ENCODE measurements around the gene SCFD2.

DNA sequence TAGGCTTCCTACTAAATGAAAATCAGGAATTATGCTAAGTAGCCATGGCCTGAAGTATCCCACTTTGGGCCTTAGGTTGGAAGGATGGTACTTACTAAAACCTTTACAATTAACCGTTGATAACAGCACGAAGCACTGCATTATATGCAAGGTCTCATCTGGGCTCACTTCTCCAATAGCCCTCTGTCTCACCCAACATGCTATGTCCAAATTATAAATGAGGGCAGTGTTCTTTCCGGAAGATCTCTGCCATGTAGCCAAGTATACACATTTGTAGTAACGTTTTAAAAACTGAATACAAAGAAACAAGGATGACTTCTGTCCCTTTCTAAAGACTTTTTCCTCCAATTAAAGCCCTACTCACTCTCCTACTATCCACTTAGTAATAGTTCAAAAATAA lies 51.6 kb downstream of the SCFD2 start:
- TF ChIP-seq, protein P1, sequence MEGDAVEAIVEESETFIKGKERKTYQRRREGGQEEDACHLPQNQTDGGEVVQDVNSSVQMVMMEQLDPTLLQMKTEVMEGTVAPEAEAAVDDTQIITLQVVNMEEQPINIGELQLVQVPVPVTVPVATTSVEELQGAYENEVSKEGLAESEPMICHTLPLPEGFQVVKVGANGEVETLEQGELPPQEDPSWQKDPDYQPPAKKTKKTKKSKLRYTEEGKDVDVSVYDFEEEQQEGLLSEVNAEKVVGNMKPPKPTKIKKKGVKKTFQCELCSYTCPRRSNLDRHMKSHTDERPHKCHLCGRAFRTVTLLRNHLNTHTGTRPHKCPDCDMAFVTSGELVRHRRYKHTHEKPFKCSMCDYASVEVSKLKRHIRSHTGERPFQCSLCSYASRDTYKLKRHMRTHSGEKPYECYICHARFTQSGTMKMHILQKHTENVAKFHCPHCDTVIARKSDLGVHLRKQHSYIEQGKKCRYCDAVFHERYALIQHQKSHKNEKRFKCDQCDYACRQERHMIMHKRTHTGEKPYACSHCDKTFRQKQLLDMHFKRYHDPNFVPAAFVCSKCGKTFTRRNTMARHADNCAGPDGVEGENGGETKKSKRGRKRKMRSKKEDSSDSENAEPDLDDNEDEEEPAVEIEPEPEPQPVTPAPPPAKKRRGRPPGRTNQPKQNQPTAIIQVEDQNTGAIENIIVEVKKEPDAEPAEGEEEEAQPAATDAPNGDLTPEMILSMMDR (IDR thresholded peaks at IDR 0.05): no peak
- TF ChIP-seq, protein P2, sequence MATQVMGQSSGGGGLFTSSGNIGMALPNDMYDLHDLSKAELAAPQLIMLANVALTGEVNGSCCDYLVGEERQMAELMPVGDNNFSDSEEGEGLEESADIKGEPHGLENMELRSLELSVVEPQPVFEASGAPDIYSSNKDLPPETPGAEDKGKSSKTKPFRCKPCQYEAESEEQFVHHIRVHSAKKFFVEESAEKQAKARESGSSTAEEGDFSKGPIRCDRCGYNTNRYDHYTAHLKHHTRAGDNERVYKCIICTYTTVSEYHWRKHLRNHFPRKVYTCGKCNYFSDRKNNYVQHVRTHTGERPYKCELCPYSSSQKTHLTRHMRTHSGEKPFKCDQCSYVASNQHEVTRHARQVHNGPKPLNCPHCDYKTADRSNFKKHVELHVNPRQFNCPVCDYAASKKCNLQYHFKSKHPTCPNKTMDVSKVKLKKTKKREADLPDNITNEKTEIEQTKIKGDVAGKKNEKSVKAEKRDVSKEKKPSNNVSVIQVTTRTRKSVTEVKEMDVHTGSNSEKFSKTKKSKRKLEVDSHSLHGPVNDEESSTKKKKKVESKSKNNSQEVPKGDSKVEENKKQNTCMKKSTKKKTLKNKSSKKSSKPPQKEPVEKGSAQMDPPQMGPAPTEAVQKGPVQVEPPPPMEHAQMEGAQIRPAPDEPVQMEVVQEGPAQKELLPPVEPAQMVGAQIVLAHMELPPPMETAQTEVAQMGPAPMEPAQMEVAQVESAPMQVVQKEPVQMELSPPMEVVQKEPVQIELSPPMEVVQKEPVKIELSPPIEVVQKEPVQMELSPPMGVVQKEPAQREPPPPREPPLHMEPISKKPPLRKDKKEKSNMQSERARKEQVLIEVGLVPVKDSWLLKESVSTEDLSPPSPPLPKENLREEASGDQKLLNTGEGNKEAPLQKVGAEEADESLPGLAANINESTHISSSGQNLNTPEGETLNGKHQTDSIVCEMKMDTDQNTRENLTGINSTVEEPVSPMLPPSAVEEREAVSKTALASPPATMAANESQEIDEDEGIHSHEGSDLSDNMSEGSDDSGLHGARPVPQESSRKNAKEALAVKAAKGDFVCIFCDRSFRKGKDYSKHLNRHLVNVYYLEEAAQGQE (IDR thresholded peaks at IDR 0.05; ENCODE audit: insufficient read depth in 1 of 2, low read depth in 2 of 2, low read length in 1 of 2): no peak
- TF ChIP-seq POLR2AphosphoS5 (IDR thresholded peaks at IDR 0.05; ENCODE audit: low read depth, low read length) (no peak), TCF7L2 (IDR thresholded peaks at IDR 0.05; ENCODE audit: low read depth, low read length) (no peak)
